HepG2 (cell line): ENCODE measurements around the gene HOXD3. TPM values are rescaled to one million over a fixed set of nuclear protein-coding genes. Genes with fewer than 3 reads are reported as not detected.

Source experiments
- ATAC-seq: fragments of 200-7000 bp; cut with Tn5 transposase; 3 replicates; pipeline ENCODE4 v1.9.1; 2020; ENCODE audit warnings: mild to moderate bottlenecking, moderate library complexity
- Bru-seq: library from RNA; stranded (reverse); fragments of 400-500 nt; gene quantifications from one replicate; lab custom pipeline; 2021; lab: Mats Ljungman, UMichigan
- BruChase-seq, 2 experiments: library from RNA; stranded (reverse); fragments of 400-500 nt; gene quantifications; one replicate each; lab custom pipeline; 2021; lab: Mats Ljungman, UMichigan
- BruUV-seq: library from RNA; stranded (reverse); fragments of 400-500 nt; replicated peaks from 2 replicates; lab custom pipeline; 2021; lab: Mats Ljungman, UMichigan
- CTCF ChIA-PET: fragments of 300-600 bp; formaldehyde crosslinking; extraction: SDS; loops from one replicate; lab custom pipeline; 2021; ENCODE audit warnings: low total read pairs, inconsistent platforms, low intra/inter-chr PET ratio; lab: Yijun Ruan, JAX
- POLR2A ChIA-PET: fragments of 350-600 bp; sonication (Branson Sonifier 250); formaldehyde crosslinking; loops from one replicate; lab custom pipeline; 2020; ENCODE audit warnings: antibody characterized with exemption, inconsistent platforms; lab: Yijun Ruan, JAX
- DNase-seq: peaks from one replicate; pipeline ENCODE4 v3.0.0-alpha.2; 2015; ENCODE audit warnings: low spot score
- FAIRE-seq: peaks from 3 replicates; lab custom pipeline; 2011; peaks lifted over from hg19 to GRCh38; lab: Jason Lieb, UNC
- H2AFZ ChIP-seq: one replicate; pipeline ENCODE4 v1.6.1; 2011; ENCODE audit warnings: low read length, inconsistent platforms
- H3K27ac ChIP-seq: fragments of 300-600 bp; 3 replicates; pipeline ENCODE4 v1.8.0; 2011; ENCODE audit warnings: mixed run types, mild to moderate bottlenecking, mixed read lengths, low read length, inconsistent platforms; ENCODE audit not compliant: insufficient read depth; ENCODE audit errors: extremely low read length
- H3K27me3 ChIP-seq, 2 experiments: fragments of 200-600 bp in 1 of 2; 2 replicates in 1 of 2; 3 replicates in 1 of 2; pipeline versions ENCODE4 v1.6.0 to v1.8.0; 2011; ENCODE audit warnings: low read length in 2 of 2, mild to moderate bottlenecking in 2 of 2, moderate library complexity in 2 of 2, inconsistent platforms in 1 of 2; ENCODE audit not compliant: insufficient read depth in 2 of 2, control insufficient read depth in 1 of 2
- H3K36me3 ChIP-seq, 2 experiments: fragments of 200-600 bp in 1 of 2; replicated peaks in 1 of 2; 2 replicates in 1 of 2; 3 replicates in 1 of 2; pipeline versions ENCODE4 v1.5.1 to v1.8.0; 2011; ENCODE audit warnings: low read length in 2 of 2, inconsistent platforms in 1 of 2; ENCODE audit not compliant: insufficient read depth in 2 of 2, control insufficient read depth in 1 of 2
- H3K4me1 ChIP-seq: 2 replicates; pipeline ENCODE4 v1.5.1; 2012; ENCODE audit warnings: low read length, inconsistent platforms; ENCODE audit not compliant: insufficient read depth
- H3K4me2 ChIP-seq: 2 replicates; pipeline ENCODE4 v1.6.0; 2011; ENCODE audit warnings: low read depth, low read length, inconsistent platforms
- H3K4me3 ChIP-seq, 3 experiments: fragments of 200-600 bp in 1 of 3; sonication (generic), shearing (Covaris generic) in 1 of 3; replicated peaks in 1 of 3; 2 replicates each; pipeline ENCODE4 v1.5.1; 2011 to 2016; ENCODE audit warnings: low read length in 3 of 3, inconsistent platforms in 2 of 3, low read depth in 2 of 3, mild to moderate bottlenecking in 2 of 3, control low read depth in 1 of 3, mixed read lengths in 1 of 3; ENCODE audit not compliant: insufficient read depth in 1 of 3
- H3K79me2 ChIP-seq: one replicate; pipeline ENCODE4 v1.6.1; 2011; ENCODE audit warnings: low read length, inconsistent platforms; ENCODE audit not compliant: insufficient read depth
- H3K9ac ChIP-seq: 2 replicates; pipeline ENCODE4 v1.6.0; 2011; ENCODE audit warnings: mild to moderate bottlenecking, low read depth, low read length, inconsistent platforms; ENCODE audit not compliant: insufficient read depth
- H3K9me3 ChIP-seq: 2 replicates; pipeline ENCODE4 v1.5.1; 2012; ENCODE audit warnings: mild to moderate bottlenecking, low read length
- H4K20me1 ChIP-seq: 2 replicates; pipeline ENCODE4 v1.6.0; 2011; ENCODE audit warnings: inconsistent platforms, mild to moderate bottlenecking, low read length, moderate library complexity; ENCODE audit not compliant: insufficient read depth
- HNRNPUL1 ChIP-seq: fragments of 200-400 bp; formaldehyde crosslinking; IDR thresholded peaks from 2 replicates; pipeline ENCODE4 v1.6.1; 2017; ENCODE audit warnings: low read depth, mild to moderate bottlenecking, low read length, moderate library complexity
- WIZ ChIP-seq: sonication (generic); formaldehyde crosslinking; IDR thresholded peaks from 2 replicates; pipeline ENCODE4 v1.5.1; 2020; ENCODE audit warnings: mild to moderate bottlenecking, missing genetic modification reagents
- WGBS: methylation state at CpG from one replicate; pipeline ENCODE4 v1.1.6; 2017; ENCODE audit warnings: low lambda C conversion rate; 5-methylcytosine and 5-hydroxymethylcytosine counted together
- in situ Hi-C: cut with HindIII; loops from 2 replicates; pipeline ENCODE4 v1.10.0; 2017; ENCODE audit warnings: low pct_unique_long_range_greater_than_20kb; ENCODE audit not compliant: extremely low pct_ligation_motif_present
- intact Hi-C: fragments of 100-400 bp; cut with micrococcal nuclease; formaldehyde crosslinking; loops from one replicate; pipeline ENCODE4 v1.10.0; 2022; ENCODE audit not compliant: unreplicated experiment
- long read RNA-seq, 2 experiments: library from RNA in 1 of 2; library from polyadenylated mRNA in 1 of 2; stranded (forward) in 1 of 2; unstranded in 1 of 2; transcript quantifications; one replicate each; pipeline ENCODE4 v2.0.0, GENCODE V29; 2019 to 2022
- polyA minus RNA-seq, 3 experiments: library from RNA; depleted of rRNA, polyadenylated mRNA; stranded (reverse); fragments of >200 nt; gene quantifications; 2 replicates each; pipeline ENCODE4 v1.2.3, GENCODE V29; 2011; ENCODE audit warnings: low replicate concordance in 1 of 3
- polyA plus RNA-seq, 8 experiments: library from polyadenylated mRNA; depleted of rRNA in 3 of 8; stranded (reverse) in 7 of 8; unstranded in 1 of 8; fragments of >200 nt; fragmentation: Illumina TruSeq in 4 of 8; extraction: Trizol in 4 of 8; gene quantifications; 2 replicates each; pipeline versions ENCODE4 v1.2.1 to v1.2.3, GENCODE V29; 2011 to 2016; ENCODE audit warnings: low read depth in 4 of 8, missing spikeins in 1 of 8, mixed read lengths in 1 of 8; ENCODE audit not compliant: insufficient read depth in 1 of 8
- total RNA-seq, 5 experiments: library from RNA; depleted of rRNA; stranded (reverse); fragments of >200 nt; fragmentation: Illumina TruSeq; extraction: Trizol; gene quantifications; 2 replicates each; pipeline ENCODE4 v1.2.3, GENCODE V29; 2016; ENCODE audit warnings: low read depth in 1 of 5

HOXD3 gene
- total RNA-seq (2016; rRNA removed; fragmentation: Illumina TruSeq; extraction: Trizol) (0.08 and 0.09 TPM in 2 replicates), polyA plus RNA-seq (2011; rRNA removed) (0.05 TPM in 1 of 2 replicates, not detected in the other), polyA minus RNA-seq (2011; rRNA and poly(A)+ RNA removed; ENCODE audit: low replicate concordance) (not detected in 2 replicates), Bru-seq, nascent RNA (percentile 24 among the genes with signal in this experiment), BruChase-seq, experiment 1, labeled RNA remaining after a 6-hour chase (not detected), BruChase-seq, experiment 2, labeled RNA remaining after a 2-hour chase (not detected)
- total RNA-seq (2016; cell fraction: cytosol; rRNA removed; fragmentation: Illumina TruSeq; extraction: Trizol; ENCODE audit: low read depth), result not detected in 2 replicates
- 0.04 TPM in 1 of 2 replicates, not detected in the other for total RNA-seq (2016; cell fraction: insoluble cytoplasmic fraction; rRNA removed; fragmentation: Illumina TruSeq; extraction: Trizol)
- total RNA-seq (2016; cell fraction: membrane; rRNA removed; fragmentation: Illumina TruSeq; extraction: Trizol), result 0.06 and 0.14 TPM in 2 replicates
- total RNA-seq (2016; cell fraction: nucleus; rRNA removed; fragmentation: Illumina TruSeq; extraction: Trizol), result 0.19 TPM in 1 of 2 replicates, not detected in the other
- not detected in 2 replicates for polyA plus RNA-seq (2011; cell fraction: cytosol; rRNA removed)
- 0.07 TPM in 1 of 2 replicates, not detected in the other for polyA plus RNA-seq (2011; cell fraction: nucleus; rRNA removed)
- polyA plus RNA-seq (2012), result 0.09 TPM in 1 of 2 replicates, not detected in the other
- polyA plus RNA-seq (2016; cell fraction: cytosol; fragmentation: Illumina TruSeq; extraction: Trizol; ENCODE audit: low read depth), result not detected in 2 replicates
- polyA plus RNA-seq (2016; cell fraction: insoluble cytoplasmic fraction; fragmentation: Illumina TruSeq; extraction: Trizol; ENCODE audit: low read depth), result 0.28 TPM in 1 of 2 replicates, not detected in the other
- 0.07 TPM in 1 of 2 replicates, not detected in the other for polyA plus RNA-seq (2016; cell fraction: membrane; fragmentation: Illumina TruSeq; extraction: Trizol; ENCODE audit: low read depth)
- not detected in 2 replicates for polyA plus RNA-seq (2016; cell fraction: nucleus; fragmentation: Illumina TruSeq; extraction: Trizol; ENCODE audit: insufficient read depth, low read depth)
- polyA minus RNA-seq (2011; cell fraction: cytosol; rRNA and poly(A)+ RNA removed), result not detected in 2 replicates
- polyA minus RNA-seq (2011; cell fraction: nucleus; rRNA and poly(A)+ RNA removed), result not detected in 2 replicates
- long read RNA-seq, experiment 1, result 0 reads
- long read RNA-seq, experiment 2, result 0 reads

- ATAC-seq (no peak), DNase-seq (no peak), FAIRE-seq (no peak)
- CTCF ChIA-PET, result no interaction called here
- intact Hi-C loops (no loop called here), in situ Hi-C loops (no loop called here)
- Histone ChIP-seq H2AFZ (no peak within 1 kb of the TSS), H3K9me3 (no peaks in the 10 kb centered on the region), H3K9ac (no peak within 1 kb of the TSS), H3K4me3 (peak within 1 kb of the TSS in 1 of 3 experiments; percentile 24; a peak in 2 of 6 replicates), H4K20me1 (no peaks in the 10 kb centered on the region), H3K36me3 (no peaks in the 10 kb centered on the region), H3K27me3 (peaks cover 12 to 93% of the 10 kb centered on the region in 2 experiments), H3K4me1 (peaks cover 42% of the 10 kb centered on the region)
- no TSS peak for BruUV-seq
- 51% methylated on average over 47 of the region's 48 CpGs for WGBS
- no peak for TF ChIP-seq WIZ (CRISPR knock-in tag)
- TF ChIP-seq HNRNPUL1, result no peak
- TF ChIP-seq, all 625 proteins: peak for 0
- Histone ChIP-seq H3K4me2 (peak within 1 kb of the TSS; percentile 8), H3K27ac (no peak within 1 kb of the TSS), H3K79me2 (no peaks in the 10 kb centered on the region)
- POLR2A ChIA-PET, result no interaction called here
These were observed at the start of gene HOXD3 for GRCh38 chr2:176156807-176157498. TSS of gene HOXD3 (plus strand) at chr2:176157307. CDS start at chr2:176169115, 11,808 bp downstream.
